Subcutaneous adipose tissue (tissue), 4 donors: ENCODE results near the gene MTMR2. TPM values are rescaled to one million over a fixed set of nuclear protein-coding genes. Genes with fewer than 3 reads are reported as not detected.

Source experiments
- CTCF ChIP-seq: fragments of 450-650 bp; IDR thresholded peaks from one replicate; pipeline ENCODE4 v1.5.1; 2016; ENCODE audit warnings: low read depth, mild to moderate bottlenecking, control low read depth, antibody characterized with exemption, moderate library complexity
- total RNA-seq, 4 donors: library from RNA; depleted of rRNA; stranded (reverse); fragments of >200 nt; gene quantifications; one replicate each; pipeline ENCODE4 v1.1.0, GENCODE V29; 2016

The MTMR2 gene
- total RNA-seq, 4 donors from 2014 or later: 19.8 to 36.5 (median 27.6) TPM

- no peak for TF ChIP-seq CTCF
These were observed 37.4 kb downstream of the MTMR2 start for GRCh38 chr11:95886462-95886861.

GRCh38 chr11:95884802-95885201 lies 39.1 kb downstream of the MTMR2 start:
- TF ChIP-seq CTCF: no peak

GRCh38 chr11:95884376-95884775 lies 39.5 kb downstream of the MTMR2 start:
- TF ChIP-seq CTCF: no peak

- TF ChIP-seq CTCF: no peak
These were observed 40.5 kb downstream of the MTMR2 start for GRCh38 chr11:95883381-95883780.

- no peak for TF ChIP-seq CTCF
These were observed 46.6 kb downstream of the MTMR2 start for GRCh38 chr11:95877291-95877690.

- no peak for TF ChIP-seq CTCF
These were observed 56.8 kb downstream of the MTMR2 start for GRCh38 chr11:95867105-95867504.

- no peak for TF ChIP-seq CTCF
These were observed 60.3 kb downstream of the MTMR2 start for GRCh38 chr11:95863486-95864140.
